ENCODE results near the gene MMEL1. TPM values are rescaled to one million over a fixed set of nuclear protein-coding genes. Genes with fewer than 3 reads are reported as not detected.

MMEL1 gene
- total and polyA plus RNA-seq, 2 donors from 2014 or later = 4.0 to 8.5 TPM

DNA sequence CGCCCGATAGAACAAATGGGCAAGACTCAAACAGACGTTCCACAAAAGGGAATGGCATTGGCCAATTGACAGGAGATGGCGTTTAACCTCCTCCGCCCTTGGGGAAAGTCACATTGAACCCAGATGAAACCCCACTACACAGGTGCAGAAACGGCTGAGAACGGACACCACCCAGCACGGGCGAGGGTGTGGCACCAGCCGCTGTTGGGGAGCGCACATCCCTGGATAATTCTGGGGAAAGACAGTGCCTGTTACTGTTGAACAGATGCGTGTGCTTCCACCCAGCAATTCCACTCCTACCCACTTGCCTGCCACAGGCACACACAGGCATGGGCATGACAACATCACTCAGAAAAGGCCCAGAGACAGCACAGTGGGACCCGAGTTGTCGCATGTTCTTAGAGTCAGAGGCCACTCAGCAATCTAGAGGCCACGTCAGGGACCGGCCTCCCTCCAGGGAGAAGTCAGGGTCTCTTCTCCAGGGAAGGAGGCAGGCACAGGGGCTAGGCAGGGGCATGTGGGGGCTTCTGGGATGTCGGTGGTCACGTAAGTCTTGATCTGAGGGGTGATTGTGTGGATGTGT, 31.0 kb downstream of the MMEL1 start:
- no peak for FAIRE-seq
- Histone ChIP-seq H3K36me3 (ENCODE audit: control insufficient read depth in 2 of 3, insufficient read depth in 3 of 3, low read length in 3 of 3) (no peaks in the 10 kb centered on the region), H3K4me3 (ENCODE audit: low read length in 3 of 3) (no peak overlapping the region), H3K27ac (ENCODE audit: low read depth in 2 of 2, low read length in 2 of 2) (no peak overlapping the region), H3K4me1 (ENCODE audit: control insufficient read depth in 2 of 3, insufficient read depth in 2 of 3, low read depth in 1 of 3, low read length in 3 of 3) (no peaks in the 10 kb centered on the region), H3K27me3 (ENCODE audit: control insufficient read depth, insufficient read depth, low read length) (no peaks in the 10 kb centered on the region), H3K9ac (ENCODE audit: low read length in 3 of 3) (no peak overlapping the region), H3K9me3 (ENCODE audit: control insufficient read depth in 2 of 3, insufficient read depth in 1 of 3, low read length in 3 of 3) (no peaks in the 10 kb centered on the region)
- DNase-seq = no peak
- intact Hi-C loops (cut with DNase I) = no loop called here
- TF ChIP-seq CTCF (IDR thresholded peaks at IDR 0.05; ENCODE audit: borderline replicate concordance, extremely low read depth, insufficient read depth) = no peak

- Histone ChIP-seq H3K36me3 (ENCODE audit: control insufficient read depth in 2 of 3, insufficient read depth in 3 of 3, low read length in 3 of 3) (no peaks in the 10 kb centered on the region), H3K4me3 (ENCODE audit: low read length in 3 of 3) (no peak overlapping the region), H3K9ac (ENCODE audit: low read length in 3 of 3) (no peak overlapping the region), H3K27me3 (ENCODE audit: control insufficient read depth, insufficient read depth, low read length) (no peaks in the 10 kb centered on the region), H3K27ac (ENCODE audit: low read depth in 2 of 2, low read length in 2 of 2) (no peak overlapping the region), H3K4me1 (ENCODE audit: control insufficient read depth in 2 of 3, insufficient read depth in 2 of 3, low read depth in 1 of 3, low read length in 3 of 3) (peaks cover 0 to 4% (median 0%) of the 10 kb centered on the region in 3 donors), H3K9me3 (ENCODE audit: control insufficient read depth in 2 of 3, insufficient read depth in 1 of 3, low read length in 3 of 3) (no peaks in the 10 kb centered on the region)
- FAIRE-seq (no peak), DNase-seq (peak in 1 of 5 donors; percentile 53)
- no peak for TF ChIP-seq CTCF (IDR thresholded peaks at IDR 0.05; ENCODE audit: borderline replicate concordance, extremely low read depth, insufficient read depth)
- intact Hi-C loops (cut with DNase I) = no loop called here
These were observed 34.4 kb downstream of the MMEL1 start for GRCh38 chr1:2598329-2598931.

GRCh38 chr1:2597441-2598328, 35.1 kb downstream of the MMEL1 start:
- intact Hi-C loops (cut with DNase I) = no loop called here
- H3K36me3 ChIP-seq (ENCODE audit: control insufficient read depth in 2 of 3, insufficient read depth in 3 of 3, low read length in 3 of 3) = no peaks in the 10 kb centered on the region
- H3K9me3 ChIP-seq (ENCODE audit: control insufficient read depth in 2 of 3, insufficient read depth in 1 of 3, low read length in 3 of 3) = no peaks in the 10 kb centered on the region
- peak in 1 of 5 donors; percentile 67 for DNase-seq
- H3K4me1 ChIP-seq (ENCODE audit: control insufficient read depth in 2 of 3, insufficient read depth in 2 of 3, low read depth in 1 of 3, low read length in 3 of 3) = peaks cover 0 to 4% (median 0%) of the 10 kb centered on the region in 3 donors
- H3K4me3 ChIP-seq (ENCODE audit: low read length in 3 of 3) = no peak overlapping the region
- TF ChIP-seq CTCF (IDR thresholded peaks at IDR 0.05; ENCODE audit: borderline replicate concordance, extremely low read depth, insufficient read depth) = no peak
- FAIRE-seq = no peak
- no peaks in the 10 kb centered on the region for H3K27me3 ChIP-seq (ENCODE audit: control insufficient read depth, insufficient read depth, low read length)
- H3K27ac ChIP-seq (ENCODE audit: low read depth in 2 of 2, low read length in 2 of 2) = no peak overlapping the region
- H3K9ac ChIP-seq (ENCODE audit: low read length in 3 of 3) = no peak overlapping the region
